HepG2 (cell line): Measurements from ENCODE around the gene NNAT. TPM values are rescaled to one million over a fixed set of nuclear protein-coding genes. Genes with fewer than 3 reads are reported as not detected.

Experiments
- ATAC-seq: fragments of 200-7000 bp; cut with Tn5 transposase; 3 replicates; pipeline ENCODE4 v1.9.1; 2020; ENCODE audit warnings: mild to moderate bottlenecking, moderate library complexity
- BruUV-seq: library from RNA; stranded (reverse); fragments of 400-500 nt; replicated peaks from 2 replicates; lab custom pipeline; 2021; lab: Mats Ljungman, UMichigan
- CTCF ChIA-PET: fragments of 300-600 bp; formaldehyde crosslinking; extraction: SDS; loops from one replicate; lab custom pipeline; 2021; ENCODE audit warnings: low total read pairs, inconsistent platforms, low intra/inter-chr PET ratio; lab: Yijun Ruan, JAX
- POLR2A ChIA-PET: fragments of 350-600 bp; sonication (Branson Sonifier 250); formaldehyde crosslinking; loops from one replicate; lab custom pipeline; 2020; ENCODE audit warnings: antibody characterized with exemption, inconsistent platforms; lab: Yijun Ruan, JAX
- DNase-seq: peaks from one replicate; pipeline ENCODE4 v3.0.0-alpha.2; 2015; ENCODE audit warnings: low spot score
- FAIRE-seq: peaks from 3 replicates; lab custom pipeline; 2011; peaks lifted over from hg19 to GRCh38; lab: Jason Lieb, UNC
- H2AFZ ChIP-seq: one replicate; pipeline ENCODE4 v1.6.1; 2011; ENCODE audit warnings: low read length, inconsistent platforms
- H3K27ac ChIP-seq: fragments of 300-600 bp; 3 replicates; pipeline ENCODE4 v1.8.0; 2011; ENCODE audit warnings: mixed run types, mild to moderate bottlenecking, mixed read lengths, low read length, inconsistent platforms; ENCODE audit not compliant: insufficient read depth; ENCODE audit errors: extremely low read length
- H3K27me3 ChIP-seq, 2 experiments: fragments of 200-600 bp in 1 of 2; 2 replicates in 1 of 2; 3 replicates in 1 of 2; pipeline versions ENCODE4 v1.6.0 to v1.8.0; 2011; ENCODE audit warnings: low read length in 2 of 2, mild to moderate bottlenecking in 2 of 2, moderate library complexity in 2 of 2, inconsistent platforms in 1 of 2; ENCODE audit not compliant: insufficient read depth in 2 of 2, control insufficient read depth in 1 of 2
- H3K36me3 ChIP-seq, 2 experiments: fragments of 200-600 bp in 1 of 2; replicated peaks in 1 of 2; 2 replicates in 1 of 2; 3 replicates in 1 of 2; pipeline versions ENCODE4 v1.5.1 to v1.8.0; 2011; ENCODE audit warnings: low read length in 2 of 2, inconsistent platforms in 1 of 2; ENCODE audit not compliant: insufficient read depth in 2 of 2, control insufficient read depth in 1 of 2
- H3K4me1 ChIP-seq: 2 replicates; pipeline ENCODE4 v1.5.1; 2012; ENCODE audit warnings: low read length, inconsistent platforms; ENCODE audit not compliant: insufficient read depth
- H3K4me2 ChIP-seq: 2 replicates; pipeline ENCODE4 v1.6.0; 2011; ENCODE audit warnings: low read depth, low read length, inconsistent platforms
- H3K4me3 ChIP-seq, 3 experiments: fragments of 200-600 bp in 1 of 3; sonication (generic), shearing (Covaris generic) in 1 of 3; replicated peaks in 1 of 3; 2 replicates each; pipeline ENCODE4 v1.5.1; 2011 to 2016; ENCODE audit warnings: low read length in 3 of 3, inconsistent platforms in 2 of 3, low read depth in 2 of 3, mild to moderate bottlenecking in 2 of 3, control low read depth in 1 of 3, mixed read lengths in 1 of 3; ENCODE audit not compliant: insufficient read depth in 1 of 3
- H3K79me2 ChIP-seq: one replicate; pipeline ENCODE4 v1.6.1; 2011; ENCODE audit warnings: low read length, inconsistent platforms; ENCODE audit not compliant: insufficient read depth
- H3K9ac ChIP-seq: 2 replicates; pipeline ENCODE4 v1.6.0; 2011; ENCODE audit warnings: mild to moderate bottlenecking, low read depth, low read length, inconsistent platforms; ENCODE audit not compliant: insufficient read depth
- H3K9me3 ChIP-seq: 2 replicates; pipeline ENCODE4 v1.5.1; 2012; ENCODE audit warnings: mild to moderate bottlenecking, low read length
- H4K20me1 ChIP-seq: 2 replicates; pipeline ENCODE4 v1.6.0; 2011; ENCODE audit warnings: inconsistent platforms, mild to moderate bottlenecking, low read length, moderate library complexity; ENCODE audit not compliant: insufficient read depth
- ATRX ChIP-seq: sonication (generic); formaldehyde crosslinking; IDR thresholded peaks from 2 replicates; pipeline ENCODE4 v1.4.0; 2020; ENCODE audit warnings: missing genetic modification reagents, borderline replicate concordance
- GPN1 ChIP-seq: sonication (generic); formaldehyde crosslinking; IDR thresholded peaks from 2 replicates; pipeline ENCODE4 v1.5.1; 2020; ENCODE audit warnings: missing genetic modification reagents, borderline replicate concordance
- HNF4A ChIP-seq: sonication (generic); formaldehyde crosslinking; IDR thresholded peaks from 2 replicates; pipeline ENCODE4 v1.4.0; 2020; ENCODE audit warnings: missing genetic modification reagents
- ISL2 ChIP-seq: sonication (generic); formaldehyde crosslinking; IDR thresholded peaks from 2 replicates; pipeline ENCODE4 v1.5.0; 2020; ENCODE audit warnings: missing genetic modification reagents
- NR2F6 ChIP-seq, 2 experiments: IDR thresholded peaks; 2 replicates each; pipeline ENCODE4 v1.6.1; 2016; ENCODE audit warnings: antibody characterized with exemption in 1 of 2, mild to moderate bottlenecking in 1 of 2
- REXO4 ChIP-seq: sonication (generic); formaldehyde crosslinking; IDR thresholded peaks from 2 replicates; pipeline ENCODE4 v1.8.0; 2022; ENCODE audit warnings: missing genetic modification reagents, mild to moderate bottlenecking, borderline replicate concordance
- SIN3A ChIP-seq: IDR thresholded peaks from 2 replicates; pipeline ENCODE4 v1.6.1; 2011; ENCODE audit warnings: low read depth, mild to moderate bottlenecking, control low read depth, low read length, borderline replicate concordance
- SKI ChIP-seq: fragments of 450-650 bp; IDR thresholded peaks from one replicate; pipeline ENCODE4 v1.6.1; 2018; ENCODE audit warnings: mild to moderate bottlenecking; ENCODE audit not compliant: partially characterized antibody
- SNAPC4 ChIP-seq: sonication (generic); formaldehyde crosslinking; IDR thresholded peaks from 2 replicates; pipeline ENCODE4 v1.4.0; 2020; ENCODE audit warnings: mild to moderate bottlenecking, missing genetic modification reagents
- SP4 ChIP-seq: sonication (generic); formaldehyde crosslinking; IDR thresholded peaks from 2 replicates; pipeline ENCODE4 v1.8.1; 2023; ENCODE audit warnings: mild to moderate bottlenecking, missing genetic modification reagents
- SRF ChIP-seq: IDR thresholded peaks from 2 replicates; pipeline ENCODE4 v1.6.1; 2011; ENCODE audit warnings: mild to moderate bottlenecking, low read depth, low read length, moderate library complexity
- STAG1 ChIP-seq: sonication (generic); formaldehyde crosslinking; IDR thresholded peaks from 2 replicates; pipeline ENCODE4 v1.4.0; 2020; ENCODE audit warnings: missing genetic modification reagents
- TRIM24 ChIP-seq: sonication (generic); formaldehyde crosslinking; IDR thresholded peaks from 2 replicates; pipeline ENCODE4 v1.8.0; 2022; ENCODE audit warnings: mild to moderate bottlenecking, missing genetic modification reagents
- ZBTB46 ChIP-seq: sonication (generic); formaldehyde crosslinking; IDR thresholded peaks from 2 replicates; pipeline ENCODE4 v1.4.0; 2020; ENCODE audit warnings: mild to moderate bottlenecking, missing genetic modification reagents, borderline replicate concordance
- ZBTB7A ChIP-seq: sonication (generic); formaldehyde crosslinking; IDR thresholded peaks from 2 replicates; pipeline ENCODE4 v1.8.0; 2022; ENCODE audit warnings: mild to moderate bottlenecking, missing genetic modification reagents
- ZNF296 ChIP-seq: sonication (generic); formaldehyde crosslinking; conservative IDR thresholded peaks from 2 replicates; pipeline ENCODE4 v1.5.0; 2020; ENCODE audit warnings: mild to moderate bottlenecking, missing genetic modification reagents
- ZNF556 ChIP-seq: sonication (generic); formaldehyde crosslinking; IDR thresholded peaks from 2 replicates; pipeline ENCODE4 v1.4.0; 2020; ENCODE audit warnings: mild to moderate bottlenecking, missing genetic modification reagents, borderline replicate concordance
- ZNF580 ChIP-seq: IDR thresholded peaks from 2 replicates; pipeline ENCODE4 v1.6.1; 2016; ENCODE audit warnings: low read depth, borderline replicate concordance
- ZNF777 ChIP-seq: sonication (generic); formaldehyde crosslinking; IDR thresholded peaks from 2 replicates; pipeline ENCODE4 v1.4.0; 2020; ENCODE audit warnings: missing genetic modification reagents
- WGBS: methylation state at CpG from one replicate; pipeline ENCODE4 v1.1.6; 2017; ENCODE audit warnings: low lambda C conversion rate; 5-methylcytosine and 5-hydroxymethylcytosine counted together
- in situ Hi-C: cut with HindIII; loops from 2 replicates; pipeline ENCODE4 v1.10.0; 2017; ENCODE audit warnings: low pct_unique_long_range_greater_than_20kb; ENCODE audit not compliant: extremely low pct_ligation_motif_present
- intact Hi-C: fragments of 100-400 bp; cut with micrococcal nuclease; formaldehyde crosslinking; loops from one replicate; pipeline ENCODE4 v1.10.0; 2022; ENCODE audit not compliant: unreplicated experiment
- polyA plus RNA-seq, 8 experiments: library from polyadenylated mRNA; depleted of rRNA in 3 of 8; stranded (reverse) in 7 of 8; unstranded in 1 of 8; fragments of >200 nt; fragmentation: Illumina TruSeq in 4 of 8; extraction: Trizol in 4 of 8; gene quantifications; 2 replicates each; pipeline versions ENCODE4 v1.2.1 to v1.2.3, GENCODE V29; 2011 to 2016; ENCODE audit warnings: low read depth in 4 of 8, missing spikeins in 1 of 8, mixed read lengths in 1 of 8; ENCODE audit not compliant: insufficient read depth in 1 of 8
- total RNA-seq, 5 experiments: library from RNA; depleted of rRNA; stranded (reverse); fragments of >200 nt; fragmentation: Illumina TruSeq; extraction: Trizol; gene quantifications; 2 replicates each; pipeline ENCODE4 v1.2.3, GENCODE V29; 2016; ENCODE audit warnings: low read depth in 1 of 5

Gene NNAT
- total and polyA plus RNA-seq, 2 of the 13 experiments (the other 11 are each of a cell fraction or from before 2014, with no cell fraction given): not detected

GRCh38 chr20:37525810-37526209, 4.8 kb downstream of the NNAT start:
- Histone ChIP-seq H3K9me3 (no peaks in the 10 kb centered on the region), H4K20me1 (peaks cover 30% of the 10 kb centered on the region), H3K4me1 (peaks cover 54% of the 10 kb centered on the region), H3K9ac (peak overlapping the region; percentile 97; the same call in 1 of the 2 replicates), H3K27me3 (no peaks in the 10 kb centered on the region; a peak in 1 of 5 replicates), H2AFZ (no peak overlapping the region), H3K79me2 (peaks cover 64% of the 10 kb centered on the region), H3K4me2 (peak overlapping the region; percentile 91), H3K36me3 (peaks cover 1 to 9% of the 10 kb centered on the region in 2 experiments; a peak in 3 of 5 replicates), H3K4me3 (peak overlapping the region; percentile 82 to 100 (median 95)), H3K27ac (no peak overlapping the region)
- intact Hi-C loops: no loop called here
- DNase-seq: no peak
- POLR2A ChIA-PET: interaction anchor here (1.2 to 4.7 kb wide), 3 partner anchors 19 to 237 kb away, joined by 4 to 44 read pairs (median 7); partner anchors contain the start of gene MANBAL
- CTCF ChIA-PET: no interaction called here
- in situ Hi-C loops: loop anchor here (5.0 kb wide), 3 partner anchors 119 to 329 kb away; no protein-coding TSS in a partner anchor
- peak; percentile 72 for FAIRE-seq
- ATAC-seq: no peak
- no TSS peak for BruUV-seq
- WGBS: 41% methylated on average over 5 of the region's 5 CpGs
- TF ChIP-seq ZNF296: no peak
- TF ChIP-seq ATRX (CRISPR knock-in tag): no peak
- no peak for TF ChIP-seq SP4 (CRISPR knock-in tag)
- TF ChIP-seq SRF: no peak
- no peak for TF ChIP-seq ZBTB46
- no peak for TF ChIP-seq TRIM24 (CRISPR knock-in tag)
- no peak for TF ChIP-seq STAG1
- peak; percentile 43; the same call in 1 of the 2 replicates for TF ChIP-seq HNF4A (CRISPR knock-in tag)
- no peak for TF ChIP-seq REXO4 (CRISPR knock-in tag)
- no peak for TF ChIP-seq GPN1
- no peak for TF ChIP-seq ISL2 (CRISPR knock-in tag)
- no peak for TF ChIP-seq SNAPC4 (CRISPR knock-in tag)
- no peak for TF ChIP-seq SIN3A
- TF ChIP-seq ZNF777 (CRISPR knock-in tag): no peak
- no peak for TF ChIP-seq SKI
- TF ChIP-seq ZNF556 (CRISPR knock-in tag): no peak
- TF ChIP-seq NR2F6 (IDR thresholded peaks at IDR 0.05): no peak; the same call in 1 of the 2 replicates
- peak; percentile 31; the same call in 1 of the 2 replicates for TF ChIP-seq NR2F6 (CRISPR knock-in tag; IDR thresholded peaks at IDR 0.05)
- TF ChIP-seq ZBTB7A (CRISPR knock-in tag): no peak
- 0 out of 2 replicates have a peak, but pooled peaks have one; percentile 25 for TF ChIP-seq ZNF580 (CRISPR knock-in tag)
